ENCODE data around the gene IL1RAPL1. TPM values are rescaled to one million over a fixed set of nuclear protein-coding genes. Genes with fewer than 3 reads are reported as not detected.

Gene IL1RAPL1
- total RNA-seq, 4 donors from 2014 or later, result 0.16 to 0.46 TPM; not detected in 2

DNA sequence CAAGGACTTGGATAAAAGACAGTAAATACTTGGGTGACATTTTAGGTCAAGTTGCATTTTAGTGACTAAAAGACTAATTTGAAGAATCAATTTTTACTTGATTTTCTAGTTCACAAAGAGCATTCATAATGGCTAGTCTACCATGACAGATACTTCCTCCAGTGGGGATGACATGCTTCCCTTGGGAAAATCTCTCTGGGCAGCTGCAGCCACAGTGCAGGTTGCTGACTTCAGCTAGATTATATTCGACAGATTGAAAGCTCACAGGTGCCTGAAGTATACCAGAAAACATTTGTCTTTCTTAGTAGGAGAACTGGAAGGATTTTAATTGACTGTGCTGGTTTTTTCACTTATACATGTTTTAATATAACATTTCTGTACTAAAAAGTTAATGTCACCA lies 1418.6 kb downstream of the IL1RAPL1 start:
- no peak overlapping the region for H3K4me3 ChIP-seq
- no peak overlapping the region for H3K27ac ChIP-seq
- no peaks in the 10 kb centered on the region for H3K4me1 ChIP-seq
- TF ChIP-seq, protein P1, sequence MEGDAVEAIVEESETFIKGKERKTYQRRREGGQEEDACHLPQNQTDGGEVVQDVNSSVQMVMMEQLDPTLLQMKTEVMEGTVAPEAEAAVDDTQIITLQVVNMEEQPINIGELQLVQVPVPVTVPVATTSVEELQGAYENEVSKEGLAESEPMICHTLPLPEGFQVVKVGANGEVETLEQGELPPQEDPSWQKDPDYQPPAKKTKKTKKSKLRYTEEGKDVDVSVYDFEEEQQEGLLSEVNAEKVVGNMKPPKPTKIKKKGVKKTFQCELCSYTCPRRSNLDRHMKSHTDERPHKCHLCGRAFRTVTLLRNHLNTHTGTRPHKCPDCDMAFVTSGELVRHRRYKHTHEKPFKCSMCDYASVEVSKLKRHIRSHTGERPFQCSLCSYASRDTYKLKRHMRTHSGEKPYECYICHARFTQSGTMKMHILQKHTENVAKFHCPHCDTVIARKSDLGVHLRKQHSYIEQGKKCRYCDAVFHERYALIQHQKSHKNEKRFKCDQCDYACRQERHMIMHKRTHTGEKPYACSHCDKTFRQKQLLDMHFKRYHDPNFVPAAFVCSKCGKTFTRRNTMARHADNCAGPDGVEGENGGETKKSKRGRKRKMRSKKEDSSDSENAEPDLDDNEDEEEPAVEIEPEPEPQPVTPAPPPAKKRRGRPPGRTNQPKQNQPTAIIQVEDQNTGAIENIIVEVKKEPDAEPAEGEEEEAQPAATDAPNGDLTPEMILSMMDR (IDR thresholded peaks at IDR 0.05 in 4 of 5, conservative IDR thresholded peaks at IDR 0.05 in 1 of 5), result no peak
- no peak for TF ChIP-seq POLR2A (IDR thresholded peaks at IDR 0.05)
- ATAC-seq, result no peak
- intact Hi-C loops (cut with DNase I; ENCODE audit: low total_unique reads), result loop anchor here (2.0 kb wide), 1 partner anchor 51 kb away; no protein-coding TSS in a partner anchor
- H3K27me3 ChIP-seq, result no peaks in the 10 kb centered on the region
- no peak for DNase-seq
- no peaks in the 10 kb centered on the region for H3K36me3 ChIP-seq
- in situ Hi-C loops (cut with MboI; ENCODE audit: low sequenced_read_pairs in 4 of 4), result no loop called here
- no peaks in the 10 kb centered on the region for H3K9me3 ChIP-seq

Small RNA genes lying within 50 kb of the gene (microRNA-seq; reads per million reads assigned to microRNA genes)
- 0 reads per million in 2 donors for gene MIR4666B (ENCODE audit: borderline replicate concordance in 2 of 2)

Data from gastrocnemius medialis (tissue), 4 donors.